Measurements from ENCODE around the gene RCC1. TPM values are rescaled to one million over a fixed set of nuclear protein-coding genes. Genes with fewer than 3 reads are reported as not detected.
A peak's percentile ranks its signal among the peaks of the same experiment; 100 is the strongest.
"Not testable (repeated sequence)": the region's sequence is repeated elsewhere in the genome, so short reads cannot be mapped to it uniquely, and the experiment has no call there.

RCC1 gene
- total RNA-seq, 1 donor = 41.9 TPM

- TF ChIP-seq CTCF (IDR thresholded peaks at IDR 0.05; ENCODE audit: insufficient read depth, low read depth, low read length) = no peak
- H3K4me3 ChIP-seq (ENCODE audit: low read depth, low read length) = no peak overlapping the region
- no peak for DNase-seq (ENCODE audit: low read depth)
Measured at GRCh38 chr1:28566931-28567330, 61.1 kb downstream of the RCC1 start.

- no peak for TF ChIP-seq CTCF (IDR thresholded peaks at IDR 0.05; ENCODE audit: insufficient read depth, low read depth, low read length)
- DNase-seq (ENCODE audit: low read depth) = no peak
- no peak overlapping the region for H3K4me3 ChIP-seq (ENCODE audit: low read depth, low read length)
Measured at GRCh38 chr1:28571911-28572310, 66.1 kb downstream of the RCC1 start.

- H3K4me3 ChIP-seq (ENCODE audit: low read depth, low read length) = not testable (repeated sequence)
- DNase-seq (ENCODE audit: low read depth) = peak; percentile 80
Measured at GRCh38 chr1:28572891-28573290, 67.0 kb downstream of the RCC1 start.

GRCh38 chr1:28573564-28573963, 67.7 kb downstream of the RCC1 start:
- no peak for TF ChIP-seq CTCF (IDR thresholded peaks at IDR 0.05; ENCODE audit: insufficient read depth, low read depth, low read length)
- no peak for DNase-seq (ENCODE audit: low read depth)
- no peak overlapping the region for H3K4me3 ChIP-seq (ENCODE audit: low read depth, low read length)

GRCh38 chr1:28577052-28577678, 71.3 kb downstream of the RCC1 start:
- TF ChIP-seq CTCF (IDR thresholded peaks at IDR 0.05; ENCODE audit: insufficient read depth, low read depth, low read length) = no peak
- DNase-seq (ENCODE audit: low read depth) = no peak
- H3K4me3 ChIP-seq (ENCODE audit: low read depth, low read length) = no peak overlapping the region

GRCh38 chr1:28577738-28578536, 72.1 kb downstream of the RCC1 start:
- no peak overlapping the region for H3K4me3 ChIP-seq (ENCODE audit: low read depth, low read length)
- TF ChIP-seq CTCF (IDR thresholded peaks at IDR 0.05; ENCODE audit: insufficient read depth, low read depth, low read length) = no peak
- DNase-seq (ENCODE audit: low read depth) = no peak

- no peak for DNase-seq (ENCODE audit: low read depth)
- no peak for TF ChIP-seq CTCF (IDR thresholded peaks at IDR 0.05; ENCODE audit: insufficient read depth, low read depth, low read length)
- no peak overlapping the region for H3K4me3 ChIP-seq (ENCODE audit: low read depth, low read length)
Measured at GRCh38 chr1:28578696-28579218, 72.9 kb downstream of the RCC1 start.

All from fibroblast of villous mesenchyme (primary cell).